HG03469 (cell line): ENCODE data around the gene NR3C1.

ENCODE experiments used
- ATAC-seq: cut with Tn5 transposase; IDR thresholded peaks from one replicate; pipeline ENCODE4 v1.9.1; 2021; ENCODE audit warnings: mild to moderate bottlenecking, moderate library complexity, moderate number of reproducible peaks; ENCODE audit not compliant: unreplicated experiment

NR3C1 gene

GRCh38 chr5:143271431-143271830 lies 132.1 kb downstream of the NR3C1 start:
- ATAC-seq, result no peak

GRCh38 chr5:143268388-143268787 lies 135.1 kb downstream of the NR3C1 start:
- no peak for ATAC-seq

- no peak for ATAC-seq
Measured at GRCh38 chr5:143267186-143267585, 136.3 kb downstream of the NR3C1 start.

GRCh38 chr5:143265995-143266394 lies 137.5 kb downstream of the NR3C1 start:
- ATAC-seq, result no peak

- no peak for ATAC-seq
Measured at GRCh38 chr5:143263272-143263810, 140.1 kb downstream of the NR3C1 start.

- ATAC-seq, result peak; percentile 60
Measured at GRCh38 chr5:143262393-143263174, 140.9 kb downstream of the NR3C1 start.

- ATAC-seq, result no peak
Measured at GRCh38 chr5:143261748-143262392, 141.6 kb downstream of the NR3C1 start.

- no peak for ATAC-seq
Measured at GRCh38 chr5:143259254-143259605, 144.3 kb downstream of the NR3C1 start.

- no peak for ATAC-seq
Measured at GRCh38 chr5:143258559-143259253, 144.8 kb downstream of the NR3C1 start.

GRCh38 chr5:143254819-143255218 lies 148.7 kb downstream of the NR3C1 start:
- ATAC-seq, result no peak

- ATAC-seq, result no peak
Measured at GRCh38 chr5:143251946-143252345, 151.5 kb downstream of the NR3C1 start.

- ATAC-seq, result no peak
Measured at GRCh38 chr5:143251190-143251589, 152.3 kb downstream of the NR3C1 start.

- no peak for ATAC-seq
Measured at GRCh38 chr5:143249851-143250250, 153.6 kb downstream of the NR3C1 start.

- ATAC-seq, result no peak
Measured at GRCh38 chr5:143248822-143249579, 154.5 kb downstream of the NR3C1 start.

- ATAC-seq, result no peak
Measured at GRCh38 chr5:143248391-143248790, 155.1 kb downstream of the NR3C1 start.

- no peak for ATAC-seq
Measured at GRCh38 chr5:143247134-143247815, 156.2 kb downstream of the NR3C1 start.

- ATAC-seq, result no peak
Measured at GRCh38 chr5:143245929-143246561, 157.4 kb downstream of the NR3C1 start.

- ATAC-seq, result no peak
Measured at GRCh38 chr5:143244990-143245389, 158.5 kb downstream of the NR3C1 start.

GRCh38 chr5:143244000-143244736 lies 159.3 kb downstream of the NR3C1 start:
- no peak for ATAC-seq
